ENCODE results near the gene SCPEP1.
"Not testable (repeated sequence)": the region's sequence is repeated elsewhere in the genome, so short reads cannot be mapped to it uniquely, and the experiment has no call there.

SCPEP1 gene

GRCh38 chr17:56978441-56979090, 635 bp downstream of the SCPEP1 start:
- H3K9ac ChIP-seq (ENCODE audit: insufficient read length, low read depth): peak overlapping the region; percentile 76

GRCh38 chr17:56979091-56979480, 1.2 kb downstream of the SCPEP1 start:
- H3K4me3 ChIP-seq (ENCODE audit: insufficient read length, low read depth): no peak overlapping the region
- no peak for TF ChIP-seq YY1 (IDR thresholded peaks at IDR 0.05; ENCODE audit: insufficient read depth, insufficient read length)
- TF ChIP-seq SUZ12 (IDR thresholded peaks at IDR 0.05; ENCODE audit: extremely low read depth, insufficient read depth, insufficient read length): no peak
- TF ChIP-seq ZNF274 (IDR thresholded peaks at IDR 0.05; ENCODE audit: low read depth, low read length): no peak
- DNase-seq (ENCODE audit: low read depth, low spot score): no peak

More at GRCh38 chr17:56978441-56979090, 635 bp downstream of the SCPEP1 start:
- Histone ChIP-seq H3K9me3 (ENCODE audit: insufficient read depth, low read length) (no peaks in the 10 kb centered on the region), H3K36me3 (ENCODE audit: insufficient read depth, insufficient read length, low read length) (peaks cover 4% of the 10 kb centered on the region), H3K27me3 (ENCODE audit: insufficient read depth, insufficient read length) (peaks cover 4% of the 10 kb centered on the region), H3K4me3 (ENCODE audit: insufficient read length, low read depth) (peak overlapping the region; percentile 59), H3K4me1 (ENCODE audit: insufficient read depth, insufficient read length) (peaks cover 6% of the 10 kb centered on the region)
- TF ChIP-seq YY1 (IDR thresholded peaks at IDR 0.05; ENCODE audit: insufficient read depth, insufficient read length) (no peak), ZNF274 (IDR thresholded peaks at IDR 0.05; ENCODE audit: low read depth, low read length) (no peak), SUZ12 (IDR thresholded peaks at IDR 0.05; ENCODE audit: extremely low read depth, insufficient read depth, insufficient read length) (no peak)
- DNase-seq (ENCODE audit: low read depth, low spot score): no peak

GRCh38 chr17:56980526-56980925, 2.6 kb downstream of the SCPEP1 start:
- H3K27me3 ChIP-seq (ENCODE audit: insufficient read depth, insufficient read length); H3K4me3 ChIP-seq (ENCODE audit: insufficient read length, low read depth); H3K9ac ChIP-seq (ENCODE audit: insufficient read length, low read depth); H3K4me1 ChIP-seq (ENCODE audit: insufficient read depth, insufficient read length); DNase-seq (ENCODE audit: low read depth, low spot score); H3K36me3 ChIP-seq (ENCODE audit: insufficient read depth, insufficient read length, low read length); H3K9me3 ChIP-seq (ENCODE audit: insufficient read depth, low read length): not testable (repeated sequence)

More at GRCh38 chr17:56979091-56979480, 1.2 kb downstream of the SCPEP1 start:
- peaks cover 4% of the 10 kb centered on the region for H3K27me3 ChIP-seq (ENCODE audit: insufficient read depth, insufficient read length)
- H3K9me3 ChIP-seq (ENCODE audit: insufficient read depth, low read length): no peaks in the 10 kb centered on the region
- H3K36me3 ChIP-seq (ENCODE audit: insufficient read depth, insufficient read length, low read length): peaks cover 4% of the 10 kb centered on the region
- H3K4me1 ChIP-seq (ENCODE audit: insufficient read depth, insufficient read length): peaks cover 6% of the 10 kb centered on the region
- H3K9ac ChIP-seq (ENCODE audit: insufficient read length, low read depth): no peak overlapping the region

DNA sequence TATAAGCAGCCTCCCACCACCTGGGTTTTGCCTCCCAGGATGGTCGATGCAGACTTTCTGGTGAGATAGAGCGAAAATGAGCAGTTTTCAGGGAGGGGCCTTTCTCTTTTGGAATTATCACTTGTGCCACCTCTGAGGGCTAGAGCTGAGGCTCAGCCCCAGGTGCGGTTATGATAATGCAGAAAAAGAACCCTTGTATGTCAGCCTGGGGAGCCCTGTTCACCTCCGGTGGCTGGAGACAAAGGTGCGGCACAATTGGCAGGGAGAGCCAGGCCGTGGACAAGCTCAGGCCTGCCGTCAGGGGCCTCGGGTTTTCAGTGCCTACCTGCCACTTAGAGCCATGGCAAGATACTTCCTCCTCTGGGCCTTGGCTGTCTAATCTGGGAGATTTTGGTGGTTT, 4.4 kb downstream of the SCPEP1 start:
- H3K9ac ChIP-seq (ENCODE audit: insufficient read length, low read depth): no peak overlapping the region
- no peaks in the 10 kb centered on the region for H3K27me3 ChIP-seq (ENCODE audit: insufficient read depth, insufficient read length)
- no peak for DNase-seq (ENCODE audit: low read depth, low spot score)
- TF ChIP-seq YY1 (IDR thresholded peaks at IDR 0.05; ENCODE audit: insufficient read depth, insufficient read length) (no peak), ZNF274 (IDR thresholded peaks at IDR 0.05; ENCODE audit: low read depth, low read length) (no peak), SUZ12 (IDR thresholded peaks at IDR 0.05; ENCODE audit: extremely low read depth, insufficient read depth, insufficient read length) (no peak)
- peaks cover 6% of the 10 kb centered on the region for H3K4me1 ChIP-seq (ENCODE audit: insufficient read depth, insufficient read length)
- H3K4me3 ChIP-seq (ENCODE audit: insufficient read length, low read depth): no peak overlapping the region
- no peaks in the 10 kb centered on the region for H3K9me3 ChIP-seq (ENCODE audit: insufficient read depth, low read length)
- H3K36me3 ChIP-seq (ENCODE audit: insufficient read depth, insufficient read length, low read length): peaks cover 15% of the 10 kb centered on the region

DNA sequence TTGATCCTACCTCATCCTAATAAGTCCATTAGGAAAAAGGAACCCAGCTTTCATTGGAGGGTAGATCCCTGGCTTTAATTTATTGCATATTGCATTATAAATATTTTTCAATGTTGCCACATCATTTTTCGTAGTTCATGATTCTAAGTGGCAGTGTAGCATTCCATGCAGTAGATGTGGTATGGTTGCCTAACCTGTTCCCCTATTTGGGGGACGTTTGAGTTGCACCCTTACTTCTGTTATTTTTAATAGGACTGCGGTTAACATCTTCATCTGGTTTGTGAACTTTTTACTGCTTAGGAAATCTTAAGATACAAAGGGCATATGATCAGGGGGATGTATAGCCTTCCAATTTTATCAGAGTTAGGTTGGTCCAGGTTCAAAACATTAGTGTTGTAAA, 5.4 kb downstream of the SCPEP1 start:
- DNase-seq (ENCODE audit: low read depth, low spot score): no peak
- H3K9ac ChIP-seq (ENCODE audit: insufficient read length, low read depth): no peak overlapping the region
- H3K9me3 ChIP-seq (ENCODE audit: insufficient read depth, low read length): no peaks in the 10 kb centered on the region
- H3K4me3 ChIP-seq (ENCODE audit: insufficient read length, low read depth): no peak overlapping the region
- no peaks in the 10 kb centered on the region for H3K27me3 ChIP-seq (ENCODE audit: insufficient read depth, insufficient read length)
- H3K36me3 ChIP-seq (ENCODE audit: insufficient read depth, insufficient read length, low read length): peaks cover 20% of the 10 kb centered on the region
- TF ChIP-seq SUZ12 (IDR thresholded peaks at IDR 0.05; ENCODE audit: extremely low read depth, insufficient read depth, insufficient read length) (no peak), ZNF274 (IDR thresholded peaks at IDR 0.05; ENCODE audit: low read depth, low read length) (no peak), YY1 (IDR thresholded peaks at IDR 0.05; ENCODE audit: insufficient read depth, insufficient read length) (no peak)
- peaks cover 6% of the 10 kb centered on the region for H3K4me1 ChIP-seq (ENCODE audit: insufficient read depth, insufficient read length)

DNA sequence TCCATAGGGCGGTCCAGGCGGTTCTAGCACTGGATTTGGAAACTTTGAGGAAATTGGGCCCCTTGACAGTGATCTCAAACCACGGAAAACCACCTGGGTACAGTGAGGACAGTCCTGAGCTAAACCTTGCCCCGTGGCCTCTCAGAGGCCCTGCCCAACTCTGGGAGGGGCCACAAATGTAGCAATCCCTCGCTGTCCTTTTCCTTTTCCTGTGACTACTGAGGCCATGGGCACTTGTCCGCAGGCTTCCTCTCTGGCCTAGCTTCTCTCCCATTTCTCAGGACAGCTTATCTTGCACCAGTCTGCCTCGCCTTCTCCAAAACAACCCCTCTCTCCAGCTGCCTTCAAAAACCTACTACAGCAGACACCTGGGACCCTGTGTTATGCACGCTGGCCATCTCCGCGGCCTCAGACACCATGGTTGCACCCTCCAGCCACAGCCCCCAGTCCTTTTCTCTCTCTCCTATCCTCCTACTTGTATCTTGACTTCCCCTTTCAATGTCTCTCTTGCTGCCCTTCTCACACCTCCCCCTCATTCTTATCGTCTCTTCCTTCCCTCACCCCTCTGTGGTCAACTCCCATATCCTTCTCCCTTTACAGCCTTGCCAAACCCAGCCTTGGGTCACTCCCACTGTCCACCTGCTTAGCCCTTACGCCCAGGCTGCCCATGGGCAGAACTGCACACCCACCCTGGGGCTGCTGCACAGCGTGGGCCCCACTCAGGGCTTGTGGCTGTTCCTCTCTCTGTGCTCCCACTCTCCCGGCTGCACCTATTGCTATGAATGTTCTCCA, 7.6 kb downstream of the SCPEP1 start:
- H3K9me3 ChIP-seq (ENCODE audit: insufficient read depth, low read length): no peaks in the 10 kb centered on the region
- peaks cover 6% of the 10 kb centered on the region for H3K4me1 ChIP-seq (ENCODE audit: insufficient read depth, insufficient read length)
- H3K27me3 ChIP-seq (ENCODE audit: insufficient read depth, insufficient read length): no peaks in the 10 kb centered on the region
- DNase-seq (ENCODE audit: low read depth, low spot score): no peak
- no peak overlapping the region for H3K9ac ChIP-seq (ENCODE audit: insufficient read length, low read depth)
- H3K4me3 ChIP-seq (ENCODE audit: insufficient read length, low read depth): no peak overlapping the region
- TF ChIP-seq ZNF274 (IDR thresholded peaks at IDR 0.05; ENCODE audit: low read depth, low read length) (no peak), SUZ12 (IDR thresholded peaks at IDR 0.05; ENCODE audit: extremely low read depth, insufficient read depth, insufficient read length) (no peak), YY1 (IDR thresholded peaks at IDR 0.05; ENCODE audit: insufficient read depth, insufficient read length) (no peak)
- H3K36me3 ChIP-seq (ENCODE audit: insufficient read depth, insufficient read length, low read length): peaks cover 20% of the 10 kb centered on the region

GRCh38 chr17:56987283-56987834, 9.4 kb downstream of the SCPEP1 start:
- Histone ChIP-seq H3K27me3 (ENCODE audit: insufficient read depth, insufficient read length) (no peaks in the 10 kb centered on the region), H3K36me3 (ENCODE audit: insufficient read depth, insufficient read length, low read length) (peaks cover 20% of the 10 kb centered on the region), H3K4me3 (ENCODE audit: insufficient read length, low read depth) (no peak overlapping the region), H3K9ac (ENCODE audit: insufficient read length, low read depth) (no peak overlapping the region), H3K9me3 (ENCODE audit: insufficient read depth, low read length) (no peaks in the 10 kb centered on the region), H3K4me1 (ENCODE audit: insufficient read depth, insufficient read length) (peaks cover under 1% of the 10 kb centered on the region)
- no peak for TF ChIP-seq YY1 (IDR thresholded peaks at IDR 0.05; ENCODE audit: insufficient read depth, insufficient read length)
- TF ChIP-seq ZNF274 (IDR thresholded peaks at IDR 0.05; ENCODE audit: low read depth, low read length): no peak
- TF ChIP-seq SUZ12 (IDR thresholded peaks at IDR 0.05; ENCODE audit: extremely low read depth, insufficient read depth, insufficient read length): no peak
- no peak for DNase-seq (ENCODE audit: low read depth, low spot score)

Data from NT2/D1 (cell line).